NB4 (cell line): ENCODE data around the gene KRT83.
A peak's percentile ranks its signal among the peaks of the same experiment; 100 is the strongest.

Experiments used
- CTCF ChIP-seq: IDR thresholded peaks from one replicate; pipeline ENCODE4 v1.5.1; 2012; ENCODE audit warnings: low read depth, low read length
- POLR2A ChIP-seq: IDR thresholded peaks from 2 replicates; pipeline ENCODE4 v1.6.1; 2011; ENCODE audit warnings: mild to moderate bottlenecking; ENCODE audit not compliant: insufficient read length; ENCODE audit errors: extremely low read depth

GRCh38 chr12:52278575-52279421 is 42.4 kb downstream of the KRT83 start:
- TF ChIP-seq CTCF (peak; percentile 99), POLR2A (no peak)
